ENCODE measurements around the gene MGAT5. TPM values are rescaled to one million over a fixed set of nuclear protein-coding genes. Genes with fewer than 3 reads are reported as not detected.

The MGAT5 gene
- total RNA-seq, 6 experiments from 2014 or later, result 4.5 to 16.0 (median 10.0) TPM

DNA sequence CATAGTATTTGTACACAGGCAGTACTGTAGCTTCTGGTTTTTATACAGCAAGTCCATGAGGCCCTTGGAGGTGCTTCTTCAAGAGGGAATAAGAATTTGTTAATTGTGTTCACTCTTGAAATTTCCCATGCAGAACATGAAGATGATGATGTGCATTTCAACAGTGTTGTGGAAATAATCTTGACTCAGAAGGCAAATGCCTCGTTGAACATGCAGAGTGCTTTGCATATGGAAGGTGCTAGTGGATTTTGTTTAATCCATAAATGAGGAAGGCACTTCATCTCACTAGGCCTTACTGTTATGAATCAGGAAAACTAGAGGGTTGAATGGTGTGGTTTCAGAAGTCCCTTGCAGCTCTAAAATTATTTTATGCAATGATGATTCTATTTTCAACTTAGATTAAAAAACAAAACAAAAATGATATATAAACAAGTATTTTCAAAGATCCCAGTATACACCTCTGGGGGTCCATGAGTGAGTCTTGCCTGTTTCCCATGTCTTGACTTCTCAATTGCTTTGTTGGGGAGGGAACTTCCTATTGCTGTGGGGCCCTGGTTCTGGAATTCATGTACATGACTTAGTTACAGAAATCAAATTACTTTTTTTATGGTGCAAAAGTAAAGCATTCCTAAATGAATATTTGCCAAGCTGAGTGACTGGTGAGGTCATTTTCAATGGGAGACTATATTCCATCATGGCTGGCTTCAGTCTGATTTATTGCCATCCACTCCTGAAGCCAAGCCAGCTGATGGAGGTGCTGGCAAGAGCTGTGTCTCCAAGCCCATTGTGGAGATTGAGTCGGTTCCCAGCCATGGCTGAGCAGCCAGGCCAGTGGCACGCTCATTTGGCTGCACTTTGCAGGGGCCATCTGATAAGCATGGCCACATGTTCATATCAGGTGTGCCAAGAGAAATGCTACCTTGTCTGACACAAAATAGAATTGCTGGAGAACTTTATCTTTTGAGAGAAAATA is 56.5 kb downstream of the MGAT5 start:
- intact Hi-C loops (cut with DNase I), result no loop called here
- Histone ChIP-seq H3K36me3 (no peaks in the 10 kb centered on the region), H3K27ac (no peak overlapping the region), H3K4me1 (no peaks in the 10 kb centered on the region), H3K9me3 (no peaks in the 10 kb centered on the region), H3K27me3 (no peaks in the 10 kb centered on the region), H3K4me3 (no peak overlapping the region)
- ATAC-seq (peak in 3 of 4 donors; percentile 51 to 93 (median 54)), DNase-seq (peak in 2 of 3 donors; percentile 69 to 78)
- TF ChIP-seq, protein P1, sequence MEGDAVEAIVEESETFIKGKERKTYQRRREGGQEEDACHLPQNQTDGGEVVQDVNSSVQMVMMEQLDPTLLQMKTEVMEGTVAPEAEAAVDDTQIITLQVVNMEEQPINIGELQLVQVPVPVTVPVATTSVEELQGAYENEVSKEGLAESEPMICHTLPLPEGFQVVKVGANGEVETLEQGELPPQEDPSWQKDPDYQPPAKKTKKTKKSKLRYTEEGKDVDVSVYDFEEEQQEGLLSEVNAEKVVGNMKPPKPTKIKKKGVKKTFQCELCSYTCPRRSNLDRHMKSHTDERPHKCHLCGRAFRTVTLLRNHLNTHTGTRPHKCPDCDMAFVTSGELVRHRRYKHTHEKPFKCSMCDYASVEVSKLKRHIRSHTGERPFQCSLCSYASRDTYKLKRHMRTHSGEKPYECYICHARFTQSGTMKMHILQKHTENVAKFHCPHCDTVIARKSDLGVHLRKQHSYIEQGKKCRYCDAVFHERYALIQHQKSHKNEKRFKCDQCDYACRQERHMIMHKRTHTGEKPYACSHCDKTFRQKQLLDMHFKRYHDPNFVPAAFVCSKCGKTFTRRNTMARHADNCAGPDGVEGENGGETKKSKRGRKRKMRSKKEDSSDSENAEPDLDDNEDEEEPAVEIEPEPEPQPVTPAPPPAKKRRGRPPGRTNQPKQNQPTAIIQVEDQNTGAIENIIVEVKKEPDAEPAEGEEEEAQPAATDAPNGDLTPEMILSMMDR (IDR thresholded peaks at IDR 0.05), result no peak
- no peak for TF ChIP-seq POLR2A (IDR thresholded peaks at IDR 0.05)
- whole genome bisulfite sequencing (ENCODE audit: insufficient coverage, low coverage, low lambda C conversion rate, missing lambda C conversion rate), result 36% methylated on average over 3 of the region's 3 CpGs

DNA sequence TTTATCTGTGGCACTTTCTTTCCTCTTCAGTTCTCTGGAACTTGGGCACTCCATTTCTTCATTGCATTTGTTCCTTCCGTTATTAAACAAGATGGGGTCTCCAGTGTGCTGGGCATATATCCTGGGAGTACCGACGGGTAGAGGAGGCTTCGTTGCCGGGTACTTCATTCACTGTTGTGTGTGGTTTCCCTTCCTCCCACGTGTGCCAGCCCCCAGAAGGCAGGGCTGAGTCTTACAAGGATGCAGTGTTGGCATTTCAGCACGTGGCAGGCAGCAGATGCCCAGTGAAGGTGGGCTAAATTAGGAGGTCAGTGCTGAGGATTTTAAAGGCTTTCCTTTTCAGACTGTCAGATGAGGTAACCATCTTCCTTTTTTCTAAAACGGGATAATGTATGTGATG is 58.6 kb downstream of the MGAT5 start:
- Histone ChIP-seq H3K9me3 (no peaks in the 10 kb centered on the region), H3K36me3 (no peaks in the 10 kb centered on the region), H3K4me3 (no peak overlapping the region), H3K27ac (no peak overlapping the region), H3K27me3 (no peaks in the 10 kb centered on the region), H3K4me1 (no peaks in the 10 kb centered on the region)
- 65% methylated on average over 8 of the region's 8 CpGs for WGBS (ENCODE audit: insufficient coverage, low coverage, low lambda C conversion rate, missing lambda C conversion rate)
- peak in 1 of 4 donors; percentile 18 for ATAC-seq
- no peak for DNase-seq
- TF ChIP-seq, protein P1 (IDR thresholded peaks at IDR 0.05), result no peak
- TF ChIP-seq POLR2A (IDR thresholded peaks at IDR 0.05), result no peak
- intact Hi-C loops (cut with DNase I), result no loop called here

DNA sequence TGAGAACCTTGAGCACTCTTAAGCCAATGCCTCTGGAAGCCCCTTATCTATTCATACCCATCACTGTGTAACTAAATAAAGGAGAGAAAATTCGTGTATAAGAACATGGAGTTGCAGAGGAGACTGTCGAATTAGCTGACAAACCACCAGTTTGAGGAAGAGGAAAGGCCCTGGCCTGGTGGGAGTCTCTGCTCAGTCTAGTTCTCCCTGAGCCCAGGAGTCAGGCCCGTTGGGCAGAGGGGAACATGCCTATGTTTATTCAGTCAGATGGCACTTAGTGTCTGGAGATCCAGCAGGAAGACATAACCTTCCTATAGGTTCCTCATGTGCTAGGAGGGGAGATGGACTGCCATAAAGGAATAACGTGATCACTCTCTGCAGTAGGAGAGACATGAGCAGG is 60.3 kb downstream of the MGAT5 start:
- DNase-seq (no peak), ATAC-seq (no peak)
- Histone ChIP-seq H3K9me3 (no peaks in the 10 kb centered on the region), H3K27me3 (no peaks in the 10 kb centered on the region), H3K4me1 (no peaks in the 10 kb centered on the region), H3K27ac (no peak overlapping the region), H3K36me3 (peaks cover 0 to 13% (median 0%) of the 10 kb centered on the region in 4 donors), H3K4me3 (no peak overlapping the region)
- 61% methylated on average over 4 of the region's 4 CpGs for WGBS (ENCODE audit: insufficient coverage, low coverage, low lambda C conversion rate, missing lambda C conversion rate)
- intact Hi-C loops (cut with DNase I), result no loop called here
- TF ChIP-seq, protein P1 (IDR thresholded peaks at IDR 0.05), result no peak
- no peak for TF ChIP-seq POLR2A (IDR thresholded peaks at IDR 0.05)

DNA sequence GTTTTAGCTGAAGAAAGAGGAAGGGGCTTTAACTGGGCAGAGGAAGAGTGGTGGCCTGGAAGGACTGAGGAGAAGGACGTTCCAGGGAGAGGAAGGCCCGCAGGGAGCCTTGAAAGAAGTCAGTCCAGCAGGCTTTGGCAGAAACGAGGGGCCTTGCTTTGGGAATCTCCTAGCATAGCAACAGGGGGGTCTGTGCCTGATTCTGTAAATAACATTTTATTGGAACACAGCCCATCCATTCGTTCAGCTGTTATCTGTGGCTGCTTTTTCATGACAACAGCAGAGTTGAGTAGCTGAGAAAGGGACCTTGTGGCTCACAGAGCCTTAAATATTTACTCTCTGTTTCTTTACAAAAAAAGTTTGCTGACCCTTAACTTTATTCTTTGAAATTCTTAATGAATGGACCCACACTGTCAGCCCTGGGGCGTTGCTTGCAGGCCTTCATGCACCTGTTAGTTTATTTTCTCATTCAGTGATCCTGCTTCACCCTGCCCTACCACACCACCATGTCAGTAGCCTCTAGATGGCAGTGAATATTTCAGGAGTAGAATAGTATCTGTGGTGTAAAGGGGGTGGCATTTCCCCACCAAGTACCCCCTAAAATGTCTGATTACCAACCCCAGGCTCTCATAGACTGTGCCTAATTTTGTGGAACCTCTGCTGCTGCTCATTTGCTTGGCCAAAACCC is 61.0 kb downstream of the MGAT5 start:
- Histone ChIP-seq H3K4me1 (no peaks in the 10 kb centered on the region), H3K27ac (no peak overlapping the region), H3K9me3 (no peaks in the 10 kb centered on the region), H3K4me3 (no peak overlapping the region), H3K27me3 (no peaks in the 10 kb centered on the region), H3K36me3 (peaks cover 0 to 13% (median 0%) of the 10 kb centered on the region in 4 donors)
- ATAC-seq (no peak), DNase-seq (no peak)
- intact Hi-C loops (cut with DNase I), result no loop called here
- WGBS (ENCODE audit: insufficient coverage, low coverage, low lambda C conversion rate, missing lambda C conversion rate), result 67% methylated on average over 3 of the region's 5 CpGs
- TF ChIP-seq, protein P1 (IDR thresholded peaks at IDR 0.05), result no peak
- TF ChIP-seq POLR2A (IDR thresholded peaks at IDR 0.05), result no peak
